ENCODE measurements around the gene ATF1.
"Not testable (repeated sequence)": the region's sequence is repeated elsewhere in the genome, so short reads cannot be mapped to it uniquely, and the experiment has no call there.

The ATF1 gene

DNA sequence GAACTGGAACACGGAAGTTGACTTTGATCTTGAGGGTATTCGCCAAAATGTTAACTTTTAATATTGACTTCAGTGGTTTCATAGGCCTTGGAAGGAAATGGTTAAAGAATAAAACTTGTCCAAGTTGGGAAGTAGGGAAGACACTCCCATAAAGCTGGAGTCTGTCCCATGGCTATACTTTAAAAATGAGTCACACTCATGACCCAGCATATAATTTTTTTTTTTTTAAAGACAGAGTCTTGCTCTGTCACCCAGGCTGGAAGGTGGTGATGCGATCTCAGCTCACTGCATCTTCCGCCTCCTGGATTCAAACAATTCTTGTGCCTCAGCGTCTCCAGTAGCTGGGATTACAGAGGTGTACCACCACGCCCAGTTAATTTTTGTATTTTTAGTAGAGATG is 98.4 kb downstream of the ATF1 start:
- no peak for DNase-seq (ENCODE audit: low read depth)

DNA sequence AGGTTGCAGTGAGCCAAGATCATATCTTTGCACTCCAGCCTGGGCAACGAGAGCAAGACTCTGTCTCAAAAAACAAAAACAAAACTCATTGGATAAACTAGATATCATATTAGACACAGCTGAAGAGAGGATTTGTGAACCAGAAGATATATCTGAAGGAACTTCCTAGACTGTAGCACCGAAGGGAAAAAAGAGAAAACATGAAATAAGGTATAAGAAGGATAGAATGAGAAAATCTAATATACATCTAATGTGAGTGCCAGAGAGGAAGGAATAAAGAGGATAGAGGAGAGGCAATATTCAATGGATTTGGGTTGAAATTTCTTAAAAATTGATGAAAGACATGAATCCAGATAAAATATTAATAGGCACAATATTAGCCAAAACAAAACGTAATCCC is 101.4 kb downstream of the ATF1 start:
- DNase-seq (ENCODE audit: low read depth) = no peak

GRCh38 chr12:50868881-50869280 is 105.0 kb downstream of the ATF1 start:
- not testable (repeated sequence) for DNase-seq (ENCODE audit: low read depth)

Measured in CMK (cell line).